ENCODE results near the gene CNNM2. TPM values are rescaled to one million over a fixed set of nuclear protein-coding genes. Genes with fewer than 3 reads are reported as not detected.

The CNNM2 gene
- total RNA-seq, 4 donors from 2014 or later, result 15.2 to 19.2 (median 15.9) TPM

DNA sequence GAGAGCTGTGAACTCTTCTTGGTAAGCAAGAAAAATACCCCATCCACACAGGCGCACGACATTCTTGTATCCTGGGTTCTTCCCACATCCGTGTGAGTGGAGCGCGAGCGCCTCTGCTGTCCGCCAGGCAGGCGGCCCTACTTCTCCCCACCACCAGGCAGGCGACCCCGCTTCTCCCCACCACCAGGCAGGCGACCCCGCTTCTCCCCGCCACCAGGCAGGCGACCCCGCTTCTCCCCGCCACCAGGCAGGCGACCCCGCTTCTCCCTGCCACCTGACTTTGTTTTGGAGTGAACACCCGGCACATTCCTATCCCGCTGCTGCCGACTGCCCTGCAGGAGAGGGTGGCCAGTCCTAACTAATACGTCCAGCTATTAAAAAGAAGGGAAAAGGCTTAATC, 154.2 kb downstream of the CNNM2 start:
- Histone ChIP-seq H3K4me1 (no peaks in the 10 kb centered on the region), H3K27me3 (no peaks in the 10 kb centered on the region), H3K9me3 (no peaks in the 10 kb centered on the region), H3K4me3 (replicated peaks in 1 of 3) (no peak overlapping the region), H3K36me3 (no peaks in the 10 kb centered on the region), H3K27ac (no peak overlapping the region)
- TF ChIP-seq, protein P1, sequence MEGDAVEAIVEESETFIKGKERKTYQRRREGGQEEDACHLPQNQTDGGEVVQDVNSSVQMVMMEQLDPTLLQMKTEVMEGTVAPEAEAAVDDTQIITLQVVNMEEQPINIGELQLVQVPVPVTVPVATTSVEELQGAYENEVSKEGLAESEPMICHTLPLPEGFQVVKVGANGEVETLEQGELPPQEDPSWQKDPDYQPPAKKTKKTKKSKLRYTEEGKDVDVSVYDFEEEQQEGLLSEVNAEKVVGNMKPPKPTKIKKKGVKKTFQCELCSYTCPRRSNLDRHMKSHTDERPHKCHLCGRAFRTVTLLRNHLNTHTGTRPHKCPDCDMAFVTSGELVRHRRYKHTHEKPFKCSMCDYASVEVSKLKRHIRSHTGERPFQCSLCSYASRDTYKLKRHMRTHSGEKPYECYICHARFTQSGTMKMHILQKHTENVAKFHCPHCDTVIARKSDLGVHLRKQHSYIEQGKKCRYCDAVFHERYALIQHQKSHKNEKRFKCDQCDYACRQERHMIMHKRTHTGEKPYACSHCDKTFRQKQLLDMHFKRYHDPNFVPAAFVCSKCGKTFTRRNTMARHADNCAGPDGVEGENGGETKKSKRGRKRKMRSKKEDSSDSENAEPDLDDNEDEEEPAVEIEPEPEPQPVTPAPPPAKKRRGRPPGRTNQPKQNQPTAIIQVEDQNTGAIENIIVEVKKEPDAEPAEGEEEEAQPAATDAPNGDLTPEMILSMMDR (IDR thresholded peaks at IDR 0.05), result no peak
- TF ChIP-seq POLR2A (IDR thresholded peaks at IDR 0.05), result no peak
- no peak for DNase-seq
- 95 to 96% methylated on average over 22 of the region's 22 CpGs for WGBS, 2 donors
- intact Hi-C loops (cut with DNase I), result loop anchor here (5.0 to 10.0 kb wide), 2 partner anchors 173 to 240 kb away; partner anchors contain the start of gene RPEL1

- H3K4me1 ChIP-seq, result no peaks in the 10 kb centered on the region
- H3K27ac ChIP-seq, result no peak overlapping the region
- H3K4me3 ChIP-seq (replicated peaks in 1 of 3), result no peak overlapping the region
- intact Hi-C loops (cut with DNase I), result loop anchor here (5.0 to 10.0 kb wide), 2 partner anchors 172 to 241 kb away; partner anchors contain the start of gene RPEL1
- H3K36me3 ChIP-seq, result no peaks in the 10 kb centered on the region
- no peaks in the 10 kb centered on the region for H3K27me3 ChIP-seq
- TF ChIP-seq, protein P1 (IDR thresholded peaks at IDR 0.05), result no peak
- TF ChIP-seq POLR2A (IDR thresholded peaks at IDR 0.05), result no peak
- DNase-seq, result no peak
- H3K9me3 ChIP-seq, result no peaks in the 10 kb centered on the region
- WGBS, 2 donors, result 97 to 100% methylated on average over 8 of the region's 8 CpGs
Measured at GRCh38 chr10:103072891-103073290, 154.8 kb downstream of the CNNM2 start.

- TF ChIP-seq, protein P1 (IDR thresholded peaks at IDR 0.05), result no peak
- TF ChIP-seq POLR2A (IDR thresholded peaks at IDR 0.05), result no peak
- 92 to 96% methylated on average over 12 to 21 of the region's 21 CpGs for WGBS, 2 donors
- Histone ChIP-seq H3K4me3 (replicated peaks in 1 of 3) (no peak overlapping the region), H3K27me3 (no peaks in the 10 kb centered on the region), H3K27ac (no peak overlapping the region), H3K9me3 (no peaks in the 10 kb centered on the region), H3K36me3 (no peaks in the 10 kb centered on the region), H3K4me1 (no peaks in the 10 kb centered on the region)
- intact Hi-C loops (cut with DNase I), result loop anchor here (10.0 kb wide), 1 partner anchor 168 kb away; the partner anchor contains the start of gene RPEL1
- no peak for DNase-seq
Measured at GRCh38 chr10:103077020-103077419, 158.9 kb downstream of the CNNM2 start.

- no peak overlapping the region for H3K27ac ChIP-seq
- TF ChIP-seq, protein P1 (IDR thresholded peaks at IDR 0.05), result no peak
- TF ChIP-seq POLR2A (IDR thresholded peaks at IDR 0.05), result no peak
- no peaks in the 10 kb centered on the region for H3K9me3 ChIP-seq
Measured at GRCh38 chr10:103077491-103078308, 159.6 kb downstream of the CNNM2 start.

DNA sequence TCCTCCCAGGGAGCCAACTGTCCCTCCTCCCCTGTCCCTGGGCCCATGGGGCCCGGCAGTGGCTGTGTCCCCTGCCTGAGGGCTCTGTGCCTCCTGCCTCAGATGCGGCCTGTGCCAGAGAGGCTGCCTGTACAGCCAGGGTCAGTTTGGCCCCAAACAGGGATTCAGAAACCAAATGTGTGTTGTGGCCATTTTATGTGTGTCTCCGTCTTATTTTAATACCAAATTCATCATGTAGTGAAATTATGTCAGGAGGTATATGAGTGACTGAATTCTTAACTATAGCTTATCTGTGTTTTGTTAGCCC, 160.2 kb downstream of the CNNM2 start:
- Histone ChIP-seq H3K36me3 (no peaks in the 10 kb centered on the region), H3K27me3 (no peaks in the 10 kb centered on the region), H3K4me3 (replicated peaks in 1 of 3) (no peak overlapping the region), H3K27ac (no peak overlapping the region), H3K9me3 (no peaks in the 10 kb centered on the region), H3K4me1 (no peaks in the 10 kb centered on the region)
- no peak for TF ChIP-seq POLR2A (IDR thresholded peaks at IDR 0.05)
- TF ChIP-seq, protein P1 (IDR thresholded peaks at IDR 0.05), result no peak
- no peak for DNase-seq
- 86 to 90% methylated on average over 3 of the region's 3 CpGs for WGBS, 2 donors
- intact Hi-C loops (cut with DNase I), result loop anchor here (10.0 kb wide), 1 partner anchor 167 kb away; the partner anchor contains the start of gene RPEL1

More at GRCh38 chr10:103077491-103078308, 159.6 kb downstream of the CNNM2 start:
- Histone ChIP-seq H3K27me3 (no peaks in the 10 kb centered on the region), H3K4me1 (no peaks in the 10 kb centered on the region), H3K36me3 (no peaks in the 10 kb centered on the region), H3K4me3 (replicated peaks in 1 of 3) (no peak overlapping the region)
- WGBS, 2 donors, result 85 to 88% methylated on average over 16 of the region's 16 CpGs
- intact Hi-C loops (cut with DNase I), result loop anchor here (10.0 kb wide), 1 partner anchor 167 kb away; the partner anchor contains the start of gene RPEL1
- DNase-seq, result no peak
